AG04449 (cell line): ENCODE measurements around the gene TARP.
A peak's percentile ranks its signal among the peaks of the same experiment; 100 is the strongest.

Experiments
- CTCF ChIA-PET: fragments of 350-600 bp; formaldehyde crosslinking; extraction: SDS; loops from one replicate; lab custom pipeline; 2021; ENCODE audit warnings: antibody characterized with exemption; lab: Yijun Ruan, JAX
- POLR2A ChIA-PET: fragments of 400-600, 350-600 bp; formaldehyde crosslinking; extraction: SDS; loops from one replicate; lab custom pipeline; 2020; ENCODE audit warnings: antibody characterized with exemption, inconsistent platforms; lab: Yijun Ruan, JAX
- DNase-seq: peaks from one replicate; pipeline ENCODE4 v3.0.0-alpha.2; 2010; ENCODE audit warnings: low read depth, low spot score
- H3K4me3 ChIP-seq: 2 replicates; pipeline ENCODE4 v1.5.1; 2011; ENCODE audit warnings: low read depth, mild to moderate bottlenecking, control low read depth, low read length
- TF ChIP-seq, protein P1 (sequence below): IDR thresholded peaks from one replicate; pipeline ENCODE4 v1.5.1; 2011; ENCODE audit warnings: mild to moderate bottlenecking, moderate library complexity, low read length, control low read depth, inconsistent platforms; ENCODE audit not compliant: insufficient read depth; ENCODE audit errors: missing control alignments

The TARP gene

DNA sequence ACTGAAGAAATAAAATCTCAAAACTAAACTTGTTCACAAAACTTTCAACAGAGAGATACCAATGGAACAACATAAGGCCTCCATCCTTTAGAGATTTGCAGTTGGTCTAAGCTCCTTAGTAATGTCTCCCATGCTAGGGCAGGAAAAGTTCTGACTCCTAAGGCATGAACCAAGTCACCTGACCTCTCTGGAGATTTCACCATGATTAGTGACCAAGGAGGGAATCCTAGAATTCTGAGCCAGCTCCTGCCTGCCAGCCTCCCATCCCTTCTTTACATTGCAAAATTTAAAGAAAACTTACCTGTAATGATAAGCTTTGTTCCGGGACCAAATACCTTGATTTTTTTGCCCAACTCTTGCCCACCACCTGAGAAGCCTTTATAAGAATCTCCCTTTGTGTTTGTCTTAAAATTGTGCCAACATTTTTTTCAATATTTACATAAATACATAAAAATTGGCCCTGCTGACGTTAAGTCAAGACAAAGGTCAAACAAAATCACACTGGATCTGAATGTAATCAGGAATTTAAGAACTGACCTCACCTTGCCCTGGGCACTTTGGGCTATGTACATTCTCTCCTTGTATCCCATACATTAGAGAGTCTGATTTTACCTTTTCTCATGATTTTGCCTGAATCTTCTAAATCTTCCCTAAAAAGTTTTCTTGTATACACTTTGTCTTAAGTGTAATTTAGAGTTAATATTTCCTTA is at the start of gene TARP:
Gene TARP (minus strand): TSS at position 351 of the 710 bp plus-strand sequence.
- no peak within 1 kb of the TSS for H3K4me3 ChIP-seq
- ChIA-PET POLR2A (no interaction called here), CTCF (no interaction called here)
- no peak for DNase-seq
- TF ChIP-seq, protein P1, sequence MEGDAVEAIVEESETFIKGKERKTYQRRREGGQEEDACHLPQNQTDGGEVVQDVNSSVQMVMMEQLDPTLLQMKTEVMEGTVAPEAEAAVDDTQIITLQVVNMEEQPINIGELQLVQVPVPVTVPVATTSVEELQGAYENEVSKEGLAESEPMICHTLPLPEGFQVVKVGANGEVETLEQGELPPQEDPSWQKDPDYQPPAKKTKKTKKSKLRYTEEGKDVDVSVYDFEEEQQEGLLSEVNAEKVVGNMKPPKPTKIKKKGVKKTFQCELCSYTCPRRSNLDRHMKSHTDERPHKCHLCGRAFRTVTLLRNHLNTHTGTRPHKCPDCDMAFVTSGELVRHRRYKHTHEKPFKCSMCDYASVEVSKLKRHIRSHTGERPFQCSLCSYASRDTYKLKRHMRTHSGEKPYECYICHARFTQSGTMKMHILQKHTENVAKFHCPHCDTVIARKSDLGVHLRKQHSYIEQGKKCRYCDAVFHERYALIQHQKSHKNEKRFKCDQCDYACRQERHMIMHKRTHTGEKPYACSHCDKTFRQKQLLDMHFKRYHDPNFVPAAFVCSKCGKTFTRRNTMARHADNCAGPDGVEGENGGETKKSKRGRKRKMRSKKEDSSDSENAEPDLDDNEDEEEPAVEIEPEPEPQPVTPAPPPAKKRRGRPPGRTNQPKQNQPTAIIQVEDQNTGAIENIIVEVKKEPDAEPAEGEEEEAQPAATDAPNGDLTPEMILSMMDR, result no peak

DNA sequence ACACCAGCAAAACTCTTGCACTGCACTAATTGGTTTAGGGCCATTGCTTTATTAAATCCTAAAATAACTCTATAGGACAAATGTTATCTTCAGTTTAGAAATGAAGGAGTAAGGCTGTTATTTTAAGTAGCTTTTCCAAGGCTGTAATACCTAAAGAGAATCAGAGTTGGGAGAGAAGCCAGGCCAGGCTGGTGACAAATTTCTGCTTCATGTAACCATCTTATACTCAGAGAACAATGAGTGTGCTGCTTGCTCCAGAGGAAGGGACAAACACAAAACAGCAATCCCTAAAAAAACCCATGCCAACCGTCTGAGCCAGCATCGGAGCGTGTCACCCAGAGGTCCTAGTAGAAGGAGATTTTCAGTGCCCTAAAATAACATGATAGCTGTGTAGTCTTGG is 49.7 kb upstream of the TARP start:
- DNase-seq, result no peak
- CTCF ChIA-PET, result interaction anchor here (0.9 to 20.3 kb wide), 8 partner anchors 8 to 104 kb away, joined by 3 to 265 read pairs (median 4); no protein-coding TSS in a partner anchor
- POLR2A ChIA-PET, result no interaction called here
- H3K4me3 ChIP-seq, result no peak overlapping the region
- TF ChIP-seq, protein P1, result no peak

DNA sequence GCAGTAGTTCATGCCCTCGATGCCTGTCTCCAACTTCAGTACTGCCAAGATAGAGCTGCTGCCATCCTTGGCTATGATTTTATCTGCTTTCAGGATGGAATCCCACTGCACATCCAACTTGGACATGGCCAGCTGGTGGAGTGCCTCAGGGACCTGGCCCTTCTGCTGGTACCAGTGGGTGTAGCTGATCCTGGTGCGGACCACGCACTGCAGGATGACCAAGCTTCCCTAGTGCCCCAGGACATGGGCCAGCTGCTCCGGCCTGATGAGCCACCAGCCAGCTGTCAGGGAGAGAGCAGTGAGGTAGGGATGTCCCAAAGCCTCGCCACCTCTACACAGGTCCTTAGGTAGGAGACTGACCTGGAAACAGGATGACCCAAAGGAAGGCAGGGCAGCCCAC is 49.0 kb upstream of the TARP start:
- POLR2A ChIA-PET, result interaction anchor here (0.7 kb wide), 1 partner anchor 82 kb away, joined by 3 read pairs; no protein-coding TSS in a partner anchor
- CTCF ChIA-PET, result interaction anchor here (0.9 to 20.3 kb wide), 8 partner anchors 9 to 103 kb away, joined by 3 to 265 read pairs (median 6); no protein-coding TSS in a partner anchor
- DNase-seq, result no peak
- TF ChIP-seq, protein P1, result no peak
- no peak overlapping the region for H3K4me3 ChIP-seq

DNA sequence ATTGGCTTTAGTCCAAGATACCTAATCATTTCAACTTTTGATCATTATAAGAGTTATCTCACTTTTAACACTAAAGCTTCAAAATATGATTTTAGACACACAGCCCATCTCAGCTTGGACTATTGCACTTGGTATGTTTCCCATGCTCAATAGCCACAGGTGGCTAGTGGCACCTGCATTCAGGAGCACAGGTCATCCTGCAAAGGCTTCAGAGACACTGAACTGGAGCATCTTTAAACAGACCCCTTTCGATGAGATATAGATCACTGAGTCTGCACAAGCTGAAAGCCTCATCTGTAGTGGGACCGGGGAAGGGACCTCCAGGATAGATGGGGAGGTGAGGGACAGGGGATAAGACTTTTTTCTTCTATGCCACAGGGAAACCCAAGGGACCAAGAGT is 48.5 kb upstream of the TARP start:
- ChIA-PET CTCF (interaction anchor here (0.7 to 20.3 kb wide), 11 partner anchors 9 to 421 kb away, joined by 3 to 265 read pairs (median 6); no protein-coding TSS in a partner anchor), POLR2A (no interaction called here)
- DNase-seq, result no peak
- no peak overlapping the region for H3K4me3 ChIP-seq
- TF ChIP-seq, protein P1, result no peak

DNA sequence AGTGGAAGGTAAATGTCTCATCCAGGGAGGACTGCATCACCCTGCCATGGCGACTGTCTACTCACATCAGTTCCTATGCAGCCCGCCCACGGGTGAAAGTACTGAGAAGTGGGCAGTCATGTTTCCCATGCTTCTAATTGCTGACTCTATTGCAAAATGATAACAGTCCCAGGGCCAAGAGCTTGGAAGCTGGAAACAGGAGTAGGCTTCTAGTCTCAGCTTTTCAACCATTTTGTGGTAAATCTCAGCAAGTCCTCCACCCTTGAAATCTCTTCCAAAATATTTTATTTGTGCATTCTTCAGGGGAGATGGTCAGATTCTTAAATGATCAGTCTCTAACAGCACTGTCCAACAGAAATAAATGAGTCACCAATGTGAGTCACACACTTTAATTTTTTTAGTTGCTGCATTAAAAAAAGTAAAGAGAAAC is 48.1 kb upstream of the TARP start:
- H3K4me3 ChIP-seq, result no peak overlapping the region
- DNase-seq, result peak; percentile 88
- TF ChIP-seq, protein P1, result no peak
- CTCF ChIA-PET, result interaction anchor here (0.7 to 20.3 kb wide), 12 partner anchors 8 to 421 kb away, joined by 3 to 265 read pairs (median 6); no protein-coding TSS in a partner anchor
- POLR2A ChIA-PET, result interaction anchor here (1.2 kb wide), 1 partner anchor 10 kb away, joined by 3 read pairs; no protein-coding TSS in a partner anchor

DNA sequence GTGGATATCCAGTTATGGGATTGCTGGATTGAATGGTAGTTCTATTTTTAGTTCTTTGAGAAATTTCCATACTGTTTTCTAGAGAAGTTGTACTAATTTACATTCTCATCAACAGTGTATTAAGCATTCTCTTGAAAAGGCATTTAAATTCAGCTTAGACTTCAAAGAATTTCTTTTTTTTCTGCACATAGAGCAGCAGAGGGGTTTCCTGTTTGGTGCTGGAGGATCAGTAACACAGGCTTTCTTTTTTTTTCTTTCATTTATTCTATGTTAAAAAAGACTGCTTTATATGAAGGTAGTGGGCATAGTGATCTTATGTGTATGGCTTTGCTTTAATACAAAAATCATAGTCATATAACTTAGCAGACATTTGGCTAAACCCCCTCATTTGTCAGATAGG is 47.6 kb upstream of the TARP start:
- POLR2A ChIA-PET, result interaction anchor here (1.2 kb wide), 1 partner anchor 9 kb away, joined by 3 read pairs; no protein-coding TSS in a partner anchor
- no peak overlapping the region for H3K4me3 ChIP-seq
- DNase-seq, result no peak
- TF ChIP-seq, protein P1, result no peak
- CTCF ChIA-PET, result interaction anchor here (0.7 to 20.3 kb wide), 13 partner anchors 9 to 420 kb away, joined by 3 to 265 read pairs (median 6); no protein-coding TSS in a partner anchor
